OCI-LY7 (cell line): ENCODE data around the gene EDAR. TPM values are rescaled to one million over a fixed set of nuclear protein-coding genes. Genes with fewer than 3 reads are reported as not detected.

Experiments
- BruUV-seq: library from RNA; stranded (reverse); fragments of 400-500 nt; replicated peaks from 2 replicates; lab custom pipeline; 2021; lab: Mats Ljungman, UMichigan
- CTCF ChIA-PET: fragments of 300-600 bp; sonication (Branson Sonifier 250); formaldehyde crosslinking; loops from one replicate; lab custom pipeline; 2022; ENCODE audit warnings: antibody characterized with exemption; ENCODE audit not compliant: unreplicated experiment; lab: Charles Lee
- POLR2A ChIA-PET: fragments of 300-600 bp; sonication (Branson Sonifier 250); formaldehyde crosslinking; loops from one replicate; lab custom pipeline; 2022; ENCODE audit warnings: antibody characterized with exemption; lab: Charles Lee
- DNase-seq: peaks from one replicate; pipeline ENCODE4 v3.0.0-alpha.2; 2015; ENCODE audit warnings: low spot score
- H2AFZ ChIP-seq: fragments of 200-600 bp; sonication (generic), shearing (Covaris generic); 2 replicates; pipeline ENCODE4 v1.6.1; 2014; ENCODE audit warnings: mild to moderate bottlenecking, antibody characterized with exemption, low read length, moderate library complexity
- H3K27ac ChIP-seq: fragments of 200-600 bp; sonication (generic); 2 replicates; pipeline ENCODE4 v1.5.1; 2014; ENCODE audit warnings: mixed run types, low read depth, mild to moderate bottlenecking, moderate library complexity, low read length, inconsistent platforms; ENCODE audit not compliant: poor library complexity, severe bottlenecking
- H3K36me3 ChIP-seq: fragments of 200-600 bp; sonication (generic); 2 replicates; pipeline ENCODE4 v1.6.1; 2014; ENCODE audit warnings: mild to moderate bottlenecking, antibody characterized with exemption, low read length, moderate library complexity, mixed read lengths; ENCODE audit not compliant: insufficient read depth
- H3K4me1 ChIP-seq: fragments of 200-600 bp; sonication (generic); 2 replicates; pipeline ENCODE4 v1.5.1; 2014; ENCODE audit warnings: mild to moderate bottlenecking, low read length; ENCODE audit not compliant: insufficient read depth, poor library complexity, severe bottlenecking
- H3K4me2 ChIP-seq: fragments of 200-600 bp; sonication (generic); 2 replicates; pipeline ENCODE4 v1.6.1; 2014; ENCODE audit warnings: mild to moderate bottlenecking, low read length
- H3K4me3 ChIP-seq: fragments of 200-600 bp; sonication (generic); 2 replicates; pipeline ENCODE4 v1.5.1; 2014; ENCODE audit warnings: mild to moderate bottlenecking, low read depth, low read length; ENCODE audit not compliant: poor library complexity, severe bottlenecking
- H3K79me2 ChIP-seq: fragments of 200-600 bp; sonication (generic); 2 replicates; pipeline ENCODE4 v1.6.1; 2016; ENCODE audit warnings: low read depth, mild to moderate bottlenecking, low read length, moderate library complexity, mixed read lengths; ENCODE audit not compliant: insufficient read depth
- H3K9me2 ChIP-seq: fragments of 200-600 bp; sonication (generic); 2 replicates; pipeline ENCODE4 v1.6.1; 2016; ENCODE audit warnings: mild to moderate bottlenecking, low read length, mixed read lengths; ENCODE audit not compliant: insufficient read depth
- H3K9me3 ChIP-seq: fragments of 200-600 bp; sonication (generic); 2 replicates; pipeline ENCODE4 v1.6.1; 2014; ENCODE audit warnings: mild to moderate bottlenecking, mixed run types, low read length, mixed read lengths
- H4K20me1 ChIP-seq: fragments of 200-600 bp; sonication (generic); 2 replicates; pipeline ENCODE4 v1.6.1; 2014; ENCODE audit warnings: mild to moderate bottlenecking, antibody characterized with exemption, low read length, moderate library complexity, mixed read lengths; ENCODE audit not compliant: insufficient read depth
- CTCF ChIP-seq: fragments of 200-600 bp; sonication (generic); conservative IDR thresholded peaks from 2 replicates; pipeline ENCODE4 v1.5.1; 2014; ENCODE audit warnings: mild to moderate bottlenecking, antibody characterized with exemption, low read length, moderate library complexity, mixed read lengths
- EZH2phosphoT487 ChIP-seq: fragments of 200-600 bp; sonication (generic); IDR thresholded peaks from 2 replicates; pipeline ENCODE4 v1.6.1; 2018; ENCODE audit warnings: low read depth, borderline replicate concordance, mild to moderate bottlenecking, mixed run types, antibody characterized with exemption, low read length, moderate library complexity, mixed read lengths
- intact Hi-C: fragments of 100-400 bp; cut with micrococcal nuclease; formaldehyde crosslinking; loops from one replicate; pipeline ENCODE4 v1.10.0; 2022; ENCODE audit not compliant: unreplicated experiment
- total RNA-seq, 2 experiments: library from RNA; depleted of rRNA in 1 of 2; stranded (reverse); fragments of >200 nt in 1 of 2; shearing (Covaris generic) in 1 of 2; gene quantifications; 2 replicates each; pipeline ENCODE4 v1.2.3, GENCODE V29; 2014 to 2022

The EDAR gene
- total RNA-seq, 2 experiments from 2014 or later = not detected

GRCh38 chr2:108868911-108869310 is 120.1 kb downstream of the EDAR start:
- CTCF ChIA-PET = interaction anchor here (0.6 kb wide), 1 partner anchor 73 kb away, joined by 4 read pairs; no protein-coding TSS in a partner anchor
- BruUV-seq = no TSS peak
- no peak for DNase-seq
- H2AFZ ChIP-seq = no peak overlapping the region
- no peaks in the 10 kb centered on the region for H4K20me1 ChIP-seq
- no peaks in the 10 kb centered on the region for H3K79me2 ChIP-seq
- intact Hi-C loops = no loop called here
- H3K4me2 ChIP-seq = no peak overlapping the region
- TF ChIP-seq EZH2phosphoT487 (no peak), CTCF (no peak)
- H3K9me2 ChIP-seq = no peaks in the 10 kb centered on the region
- peaks cover 11% of the 10 kb centered on the region; the same call in 1 of the 2 replicates for H3K9me3 ChIP-seq
- H3K4me1 ChIP-seq = no peaks in the 10 kb centered on the region
- POLR2A ChIA-PET = interaction anchor here (1.1 to 1.4 kb wide), 2 partner anchors 15 to 22 kb away, joined by 3 read pairs; no protein-coding TSS in a partner anchor
- H3K4me3 ChIP-seq = no peak overlapping the region
- H3K36me3 ChIP-seq = peaks cover 54% of the 10 kb centered on the region
- H3K27ac ChIP-seq = no peak overlapping the region

GRCh38 chr2:108866041-108866440 is 123.0 kb downstream of the EDAR start:
- POLR2A ChIA-PET = interaction anchor here (0.6 kb wide), 1 partner anchor 300 kb away, joined by 4 read pairs; no protein-coding TSS in a partner anchor
- no peaks in the 10 kb centered on the region for H4K20me1 ChIP-seq
- DNase-seq = no peak
- peaks cover 73% of the 10 kb centered on the region for H3K36me3 ChIP-seq
- intact Hi-C loops = no loop called here
- no peak overlapping the region for H3K4me2 ChIP-seq
- H2AFZ ChIP-seq = no peak overlapping the region
- H3K4me3 ChIP-seq = no peak overlapping the region
- TF ChIP-seq EZH2phosphoT487 (no peak), CTCF (no peak)
- CTCF ChIA-PET = no interaction called here
- no peaks in the 10 kb centered on the region for H3K79me2 ChIP-seq
- H3K9me3 ChIP-seq = peaks cover 11% of the 10 kb centered on the region; the same call in 1 of the 2 replicates
- BruUV-seq = no TSS peak
- no peaks in the 10 kb centered on the region for H3K4me1 ChIP-seq
- H3K9me2 ChIP-seq = no peaks in the 10 kb centered on the region
- no peak overlapping the region for H3K27ac ChIP-seq

DNA sequence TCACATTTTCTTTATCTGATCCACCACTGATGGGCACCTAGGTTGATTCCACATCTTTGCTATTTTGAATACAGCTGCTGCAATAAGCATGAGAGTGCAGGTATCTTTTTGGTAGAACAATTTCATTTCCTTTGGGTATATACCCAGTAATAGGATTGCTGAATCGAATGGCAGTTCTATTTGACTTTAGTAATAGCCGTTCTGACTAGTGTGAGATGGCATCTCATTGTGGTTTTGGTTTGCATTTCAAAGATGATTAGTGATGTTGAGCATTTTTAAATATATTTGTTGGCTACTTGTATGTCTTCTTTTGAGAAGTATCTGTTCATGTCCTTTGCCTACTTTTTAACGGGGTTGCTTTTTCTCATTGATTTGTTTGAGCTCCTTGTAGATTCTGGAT is 130.1 kb downstream of the EDAR start:
- Histone ChIP-seq H2AFZ (no peak overlapping the region), H3K36me3 (peaks cover 65% of the 10 kb centered on the region), H3K4me3 (no peak overlapping the region), H4K20me1 (no peaks in the 10 kb centered on the region), H3K9me2 (no peaks in the 10 kb centered on the region), H3K4me1 (no peaks in the 10 kb centered on the region), H3K9me3 (no peaks in the 10 kb centered on the region), H3K27ac (no peak overlapping the region), H3K79me2 (no peaks in the 10 kb centered on the region), H3K4me2 (no peak overlapping the region)
- CTCF ChIA-PET = no interaction called here
- TF ChIP-seq CTCF (no peak), EZH2phosphoT487 (no peak)
- no TSS peak for BruUV-seq
- intact Hi-C loops = no loop called here
- POLR2A ChIA-PET = no interaction called here
- DNase-seq = no peak
